K562 (cell line): ENCODE measurements around the gene PDE6G. TPM values are rescaled to one million over a fixed set of nuclear protein-coding genes. Genes with fewer than 3 reads are reported as not detected.

ENCODE experiments used
- C11orf30 ChIP-seq: fragments of 450-650 bp; IDR thresholded peaks from 2 replicates; pipeline ENCODE4 v1.6.1; 2016; ENCODE audit warnings: low read depth, mild to moderate bottlenecking
- CEBPZ ChIP-seq: fragments of 150-350 bp; IDR thresholded peaks from 2 replicates; pipeline ENCODE4 v1.6.1; 2014; ENCODE audit warnings: low read depth, mild to moderate bottlenecking, low read length, borderline replicate concordance
- CHD1 ChIP-seq: fragments of 200-600 bp; sonication (generic); IDR thresholded peaks from one replicate; pipeline ENCODE4 v1.6.1; 2012; ENCODE audit warnings: mild to moderate bottlenecking, moderate library complexity, low read length, inconsistent platforms
- ELF2 ChIP-seq: fragments of 250-450 bp; sonication (Bioruptor Pico); IDR thresholded peaks from 2 replicates; pipeline ENCODE4 v1.5.0; 2021; ENCODE audit warnings: mild to moderate bottlenecking
- FOXJ3 ChIP-seq: sonication (generic); formaldehyde crosslinking; IDR thresholded peaks from 2 replicates; pipeline ENCODE4 v1.4.0; 2020; ENCODE audit warnings: mild to moderate bottlenecking, missing genetic modification reagents
- HSF4 ChIP-seq: fragments of 250-450 bp; sonication (Bioruptor Pico); IDR thresholded peaks from 2 replicates; pipeline ENCODE4 v2.1.2; 2022; ENCODE audit warnings: mild to moderate bottlenecking, moderate library complexity, borderline replicate concordance
- IRF2 ChIP-seq: sonication (generic); formaldehyde crosslinking; IDR thresholded peaks from 2 replicates; pipeline ENCODE4 v1.8.1; 2022; ENCODE audit warnings: mild to moderate bottlenecking, missing genetic modification reagents
- KAT7 ChIP-seq: sonication (generic); formaldehyde crosslinking; IDR thresholded peaks from 2 replicates; pipeline ENCODE4 v1.8.0; 2022; ENCODE audit warnings: missing genetic modification reagents, mild to moderate bottlenecking, borderline replicate concordance
- MCM2 ChIP-seq: fragments of 450-650 bp; IDR thresholded peaks from 2 replicates; pipeline ENCODE4 v1.6.1; 2017; ENCODE audit warnings: low read depth, mild to moderate bottlenecking
- MCM7 ChIP-seq, 2 experiments: fragments of 450-650 bp; IDR thresholded peaks; 2 replicates each; pipeline ENCODE4 v1.6.1; 2016 to 2018
- MYC ChIP-seq, 2 experiments: fragments of 250-450 bp in 1 of 2; sonication (Bioruptor Pico) in 1 of 2; IDR thresholded peaks; 2 replicates each; pipeline versions ENCODE4 v1.5.1 to v1.6.1; 2012 to 2021; ENCODE audit warnings: low read depth in 2 of 2, borderline replicate concordance in 1 of 2, improper control_type of control experiment in 1 of 2, low read length in 1 of 2, mild to moderate bottlenecking in 1 of 2, moderate library complexity in 1 of 2
- NFYB ChIP-seq: IDR thresholded peaks from 2 replicates; pipeline ENCODE4 v1.6.1; 2011; ENCODE audit warnings: mild to moderate bottlenecking, moderate library complexity; ENCODE audit not compliant: insufficient read length; ENCODE audit errors: extremely low read depth
- PHB2 ChIP-seq: fragments of 450-650 bp; IDR thresholded peaks from 2 replicates; pipeline ENCODE4 v1.6.1; 2017; ENCODE audit warnings: low read depth
- PHF20 ChIP-seq: fragments of 450-650 bp; IDR thresholded peaks from 2 replicates; pipeline ENCODE4 v1.6.1; 2018; ENCODE audit not compliant: partially characterized antibody
- ZNF395 ChIP-seq: fragments of 200-800 bp; sonication (Bioruptor generic); IDR thresholded peaks from 2 replicates; pipeline ENCODE4 v1.6.1; 2017; ENCODE audit warnings: missing genetic modification characterization, missing compliant biosample characterization
- polyA plus RNA-seq, 8 experiments: library from polyadenylated mRNA; depleted of rRNA in 4 of 8; stranded (reverse) in 5 of 8; unstranded in 3 of 8; fragments of >200 nt; fragmentation: Nextera tagmentation in 2 of 8; fragmentation: Illumina TruSeq in 1 of 8; extraction: Ambion mirVana in 2 of 8; extraction: Trizol in 1 of 8; gene quantifications; 2 replicates each; pipeline versions ENCODE4 v1.2.1 to v1.2.3, GENCODE V29; 2011 to 2014; ENCODE audit warnings: inconsistent platforms in 1 of 8, missing spikeins in 1 of 8
- total RNA-seq, 7 experiments: library from RNA; depleted of rRNA in 6 of 7; stranded (reverse); fragments of >200 nt in 6 of 7; fragmentation: Illumina TruSeq in 2 of 7; extraction: Trizol in 2 of 7; gene quantifications; 2 replicates each; pipeline versions ENCODE4 v1.2.1 to v1.2.3, GENCODE V29; 2011 to 2021; ENCODE audit warnings: low replicate concordance in 1 of 7
- TF ChIP-seq, protein P1 (sequence below): fragments of 250-450 bp; sonication (Bioruptor Pico); IDR thresholded peaks from 2 replicates; pipeline ENCODE4 v1.8.0; 2022; ENCODE audit warnings: inconsistent platforms
- TF ChIP-seq, protein P2 (sequence below): sonication (generic); formaldehyde crosslinking; IDR thresholded peaks from 2 replicates; pipeline ENCODE4 v1.9.0; 2022; ENCODE audit warnings: mild to moderate bottlenecking, missing genetic modification reagents
- TF ChIP-seq, protein P3 (sequence below): sonication (generic); formaldehyde crosslinking; IDR thresholded peaks from 2 replicates; pipeline ENCODE4 v1.8.1; 2023; ENCODE audit warnings: mild to moderate bottlenecking, missing genetic modification reagents

PDE6G gene
- total and polyA plus RNA-seq, 9 of the 15 experiments (the other 6 are each of a cell fraction or from before 2014, with no cell fraction given) = 0.14 to 0.59 TPM; not detected in 7

GRCh38 chr17:81666342-81667191, 10.2 kb upstream of the PDE6G start, which contains the start of the genes CCDC137 and OXLD1 (continued):
- 0 out of 2 replicates have a peak, but pooled peaks have one; percentile 65 for TF ChIP-seq ZNF395
- peak; percentile 88 for TF ChIP-seq NFYB
- no peak for TF ChIP-seq CHD1
- TF ChIP-seq, protein P1, sequence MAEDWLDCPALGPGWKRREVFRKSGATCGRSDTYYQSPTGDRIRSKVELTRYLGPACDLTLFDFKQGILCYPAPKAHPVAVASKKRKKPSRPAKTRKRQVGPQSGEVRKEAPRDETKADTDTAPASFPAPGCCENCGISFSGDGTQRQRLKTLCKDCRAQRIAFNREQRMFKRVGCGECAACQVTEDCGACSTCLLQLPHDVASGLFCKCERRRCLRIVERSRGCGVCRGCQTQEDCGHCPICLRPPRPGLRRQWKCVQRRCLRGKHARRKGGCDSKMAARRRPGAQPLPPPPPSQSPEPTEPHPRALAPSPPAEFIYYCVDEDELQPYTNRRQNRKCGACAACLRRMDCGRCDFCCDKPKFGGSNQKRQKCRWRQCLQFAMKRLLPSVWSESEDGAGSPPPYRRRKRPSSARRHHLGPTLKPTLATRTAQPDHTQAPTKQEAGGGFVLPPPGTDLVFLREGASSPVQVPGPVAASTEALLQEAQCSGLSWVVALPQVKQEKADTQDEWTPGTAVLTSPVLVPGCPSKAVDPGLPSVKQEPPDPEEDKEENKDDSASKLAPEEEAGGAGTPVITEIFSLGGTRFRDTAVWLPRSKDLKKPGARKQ = no peak
- TF ChIP-seq MCM2 = no peak
- TF ChIP-seq, protein P2, sequence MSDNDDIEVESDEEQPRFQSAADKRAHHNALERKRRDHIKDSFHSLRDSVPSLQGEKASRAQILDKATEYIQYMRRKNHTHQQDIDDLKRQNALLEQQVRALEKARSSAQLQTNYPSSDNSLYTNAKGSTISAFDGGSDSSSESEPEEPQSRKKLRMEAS (CRISPR knock-in tag) = peak; percentile 68
- TF ChIP-seq ELF2 (CRISPR knock-in tag) = peak; percentile 98
- TF ChIP-seq HSF4 (CRISPR knock-in tag) = no peak
- peak; percentile 83 for TF ChIP-seq C11orf30
- peak; percentile 49; the same call in 1 of the 2 replicates for TF ChIP-seq CEBPZ
- TF ChIP-seq MYC (IDR thresholded peaks at IDR 0.05; ENCODE audit: low read depth, low read length) = peak; percentile 81; the same call in 1 of the 2 replicates
- TF ChIP-seq MYC (CRISPR knock-in tag; IDR thresholded peaks at IDR 0.05; ENCODE audit: borderline replicate concordance, low read depth) = no peak
- TF ChIP-seq MCM7 (IDR thresholded peaks at IDR 0.05) = no peak
- no peak for TF ChIP-seq IRF2 (CRISPR knock-in tag)
- TF ChIP-seq PHB2 = no peak
- no peak for TF ChIP-seq FOXJ3 (CRISPR knock-in tag)
- TF ChIP-seq KAT7 (CRISPR knock-in tag) = no peak
- TF ChIP-seq, protein P3, sequence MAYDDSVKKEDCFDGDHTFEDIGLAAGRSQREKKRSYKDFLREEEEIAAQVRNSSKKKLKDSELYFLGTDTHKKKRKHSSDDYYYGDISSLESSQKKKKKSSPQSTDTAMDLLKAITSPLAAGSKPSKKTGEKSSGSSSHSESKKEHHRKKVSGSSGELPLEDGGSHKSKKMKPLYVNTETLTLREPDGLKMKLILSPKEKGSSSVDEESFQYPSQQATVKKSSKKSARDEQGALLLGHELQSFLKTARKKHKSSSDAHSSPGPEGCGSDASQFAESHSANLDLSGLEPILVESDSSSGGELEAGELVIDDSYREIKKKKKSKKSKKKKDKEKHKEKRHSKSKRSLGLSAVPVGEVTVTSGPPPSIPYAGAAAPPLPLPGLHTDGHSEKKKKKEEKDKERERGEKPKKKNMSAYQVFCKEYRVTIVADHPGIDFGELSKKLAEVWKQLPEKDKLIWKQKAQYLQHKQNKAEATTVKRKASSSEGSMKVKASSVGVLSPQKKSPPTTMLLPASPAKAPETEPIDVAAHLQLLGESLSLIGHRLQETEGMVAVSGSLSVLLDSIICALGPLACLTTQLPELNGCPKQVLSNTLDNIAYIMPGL (CRISPR knock-in tag) = no peak; the same call in 1 of the 2 replicates
- TF ChIP-seq PHF20 = peak; percentile 87
